ENCODE measurements around the gene OSM.
"Not testable (repeated sequence)": the region's sequence is repeated elsewhere in the genome, so short reads cannot be mapped to it uniquely, and the experiment has no call there.

Gene OSM

GRCh38 chr22:30240541-30241417 lies 25.9 kb downstream of the OSM start:
- no peak for DNase-seq

GRCh38 chr22:30239488-30240405 lies 26.9 kb downstream of the OSM start:
- no peak for DNase-seq

DNA sequence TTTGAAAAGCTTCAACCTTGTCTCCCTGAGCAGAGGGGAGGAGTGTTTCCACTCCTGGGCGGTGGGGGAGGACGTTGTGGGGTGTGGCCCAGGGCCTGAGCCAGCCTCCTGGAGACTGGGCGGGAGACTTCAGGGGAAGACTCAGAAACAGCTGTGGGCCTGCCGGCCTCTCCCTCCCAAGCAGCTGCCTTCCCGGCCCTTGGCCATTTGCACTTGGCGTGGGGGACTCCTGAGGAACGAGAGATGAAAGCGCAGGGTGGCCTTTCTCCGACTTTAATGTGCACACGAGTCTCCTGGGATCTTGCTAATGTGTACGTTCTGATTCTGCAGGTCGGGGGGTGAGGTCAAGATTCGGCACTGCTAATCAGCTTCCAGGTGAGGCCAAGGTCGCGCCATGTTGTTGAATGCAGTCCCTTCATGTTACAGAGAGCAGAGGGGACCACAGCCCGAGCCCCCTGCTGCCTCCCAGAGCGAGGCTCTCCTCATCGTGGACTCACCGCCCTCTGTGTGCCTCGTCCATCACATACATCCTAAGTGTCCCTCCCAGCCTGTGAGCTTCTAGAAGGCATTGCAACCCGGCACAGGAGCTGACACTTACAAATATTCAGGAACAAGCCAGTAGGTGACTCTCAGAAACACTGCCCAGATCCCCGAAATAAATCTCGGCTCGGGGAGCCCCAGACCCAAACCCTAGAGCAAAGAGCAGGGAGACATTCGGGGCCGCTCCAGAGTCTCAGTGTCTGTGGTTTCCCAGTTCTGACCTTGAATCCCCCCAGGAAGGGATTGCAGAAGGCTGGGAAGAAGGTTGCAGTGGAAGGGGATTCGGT lies 27.8 kb downstream of the OSM start:
- no peak for DNase-seq

DNA sequence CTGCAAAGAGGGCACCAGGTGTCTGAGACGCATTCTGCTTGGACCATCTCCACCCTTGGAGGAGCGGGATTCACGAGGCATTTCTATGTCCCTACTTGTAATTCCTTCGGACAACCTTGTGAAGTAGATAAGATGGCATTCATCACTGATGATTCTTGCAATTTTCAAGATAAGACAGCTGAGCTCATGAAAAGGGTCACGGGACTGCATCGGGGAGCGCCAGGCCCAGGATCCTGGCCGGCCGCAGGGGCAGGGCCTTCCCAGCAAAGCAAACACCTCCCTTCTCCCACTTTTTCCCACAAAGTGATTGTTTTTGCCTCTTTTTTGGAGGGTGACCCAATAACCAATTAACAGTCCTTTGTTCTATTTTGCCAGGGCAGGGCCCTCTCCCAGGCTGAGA lies 28.5 kb downstream of the OSM start:
- no peak for DNase-seq

GRCh38 chr22:30236875-30237274 lies 29.8 kb downstream of the OSM start:
- DNase-seq, result no peak

GRCh38 chr22:30235687-30236170 lies 30.9 kb downstream of the OSM start:
- no peak for DNase-seq

GRCh38 chr22:30234786-30235470 lies 31.7 kb downstream of the OSM start:
- no peak for DNase-seq

- DNase-seq, result not testable (repeated sequence)
Measured at GRCh38 chr22:30234325-30234724, 32.3 kb downstream of the OSM start.

DNA sequence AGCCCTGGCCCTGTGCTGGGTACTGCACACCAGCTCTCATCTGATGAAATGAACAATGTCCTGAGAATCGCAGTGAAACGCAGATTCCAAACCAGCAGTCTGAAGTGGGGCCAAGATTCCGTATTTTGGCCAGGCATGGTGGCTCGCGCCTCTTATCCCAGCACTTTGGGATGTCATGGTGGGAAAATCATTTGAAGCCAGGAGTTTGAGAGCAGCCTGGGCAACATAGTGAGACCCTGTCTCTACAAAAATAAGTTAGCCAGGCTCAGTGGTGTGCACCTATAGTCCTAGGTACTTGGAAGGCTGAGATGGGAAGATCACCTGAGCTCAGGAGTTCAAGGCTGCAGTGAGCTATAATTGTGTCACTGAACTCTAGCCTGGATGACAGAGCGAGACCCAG lies 33.1 kb downstream of the OSM start:
- no peak for DNase-seq

GRCh38 chr22:30232716-30233218 lies 33.9 kb downstream of the OSM start:
- DNase-seq, result no peak

DNA sequence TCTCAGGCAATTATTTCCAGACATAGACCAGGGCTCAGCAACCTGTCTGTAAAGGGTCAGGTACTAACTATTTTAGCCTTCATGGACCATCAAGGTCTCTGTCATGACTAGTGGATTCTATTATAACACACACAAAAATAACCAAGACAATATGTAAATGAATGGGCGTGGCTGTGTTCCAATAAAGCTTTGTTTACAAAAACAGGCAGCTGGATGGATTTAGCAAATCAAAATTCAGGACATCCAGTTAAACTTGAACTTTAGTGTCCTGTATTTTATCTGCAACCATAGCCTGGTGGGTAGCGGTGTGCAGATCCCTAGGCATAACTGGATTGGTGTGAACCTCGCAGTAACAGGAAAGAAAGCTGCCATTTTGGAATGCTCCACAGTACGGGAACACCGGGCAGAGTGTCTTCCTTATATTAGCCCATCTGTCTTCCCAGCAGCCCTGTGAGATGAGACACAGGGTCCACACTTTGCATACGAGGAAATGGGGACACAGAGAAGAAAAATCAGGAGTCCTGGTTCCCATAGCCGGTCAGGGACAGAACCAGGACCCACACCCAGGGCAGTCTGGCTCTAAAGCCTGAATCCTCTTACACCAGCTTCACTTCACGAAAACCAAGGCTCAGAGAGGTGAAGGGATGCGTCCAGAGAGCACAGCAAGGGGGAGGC lies 35.7 kb downstream of the OSM start:
- DNase-seq, result no peak

DNA sequence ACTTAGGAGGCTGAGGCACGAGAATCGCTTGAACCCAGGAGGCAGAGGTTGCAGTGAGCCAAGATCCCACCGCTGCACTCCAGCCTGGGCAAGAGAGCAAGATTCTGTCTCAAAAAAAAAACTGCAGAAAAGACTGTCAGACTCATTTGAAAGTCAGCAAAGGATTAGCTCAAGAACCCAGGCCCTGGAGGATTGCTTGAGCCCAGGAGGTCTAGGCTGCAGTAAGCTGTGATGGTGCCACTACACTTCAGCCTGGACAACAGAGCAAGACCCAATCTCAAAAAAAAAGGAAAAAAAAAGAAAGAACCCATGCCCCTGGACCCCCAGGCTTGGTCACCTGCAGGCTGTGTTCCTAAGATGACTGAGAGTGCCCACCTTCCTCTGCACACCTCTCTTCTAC lies 36.3 kb downstream of the OSM start:
- DNase-seq, result no peak

DNA sequence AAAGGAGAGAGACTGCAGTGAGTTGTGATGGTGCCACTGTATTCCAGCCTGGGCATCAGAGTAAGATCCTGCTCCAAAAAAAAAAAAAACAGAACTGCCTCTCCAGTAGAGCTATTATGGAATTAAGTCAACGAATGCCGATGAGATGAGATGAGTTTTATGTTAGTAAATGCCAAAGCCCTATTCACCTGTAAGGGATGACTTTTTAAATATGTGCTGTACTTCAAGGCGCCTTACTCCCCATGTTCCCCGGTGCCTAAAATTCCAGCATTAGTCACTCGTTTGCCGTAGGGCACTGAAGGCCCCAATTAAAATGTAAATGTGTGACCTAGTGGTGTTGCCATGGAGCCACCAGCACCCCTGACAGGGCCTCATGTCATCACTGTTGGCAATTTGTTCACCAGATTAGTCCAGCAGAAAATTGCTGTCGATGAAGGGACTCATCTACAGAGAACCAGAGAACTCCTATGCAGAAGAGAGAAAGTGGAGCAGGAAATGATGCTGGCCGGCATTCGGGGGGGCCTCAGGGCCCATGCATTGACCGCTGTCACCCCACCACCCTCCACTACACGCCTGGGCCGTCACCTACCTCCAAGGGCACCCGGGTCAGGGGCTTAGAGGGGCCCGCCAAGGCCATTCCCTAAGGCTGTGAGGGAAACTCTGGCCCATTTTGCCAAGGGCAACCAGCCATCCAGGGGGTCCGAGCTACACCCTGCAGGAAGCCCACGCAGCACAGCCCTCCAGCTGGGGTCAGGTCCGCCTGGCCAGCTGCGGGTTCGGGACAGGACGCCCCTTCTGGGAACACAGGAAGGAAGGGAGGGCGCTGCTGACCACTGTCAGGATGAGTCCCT lies 37.9 kb downstream of the OSM start:
- no peak for DNase-seq

DNA sequence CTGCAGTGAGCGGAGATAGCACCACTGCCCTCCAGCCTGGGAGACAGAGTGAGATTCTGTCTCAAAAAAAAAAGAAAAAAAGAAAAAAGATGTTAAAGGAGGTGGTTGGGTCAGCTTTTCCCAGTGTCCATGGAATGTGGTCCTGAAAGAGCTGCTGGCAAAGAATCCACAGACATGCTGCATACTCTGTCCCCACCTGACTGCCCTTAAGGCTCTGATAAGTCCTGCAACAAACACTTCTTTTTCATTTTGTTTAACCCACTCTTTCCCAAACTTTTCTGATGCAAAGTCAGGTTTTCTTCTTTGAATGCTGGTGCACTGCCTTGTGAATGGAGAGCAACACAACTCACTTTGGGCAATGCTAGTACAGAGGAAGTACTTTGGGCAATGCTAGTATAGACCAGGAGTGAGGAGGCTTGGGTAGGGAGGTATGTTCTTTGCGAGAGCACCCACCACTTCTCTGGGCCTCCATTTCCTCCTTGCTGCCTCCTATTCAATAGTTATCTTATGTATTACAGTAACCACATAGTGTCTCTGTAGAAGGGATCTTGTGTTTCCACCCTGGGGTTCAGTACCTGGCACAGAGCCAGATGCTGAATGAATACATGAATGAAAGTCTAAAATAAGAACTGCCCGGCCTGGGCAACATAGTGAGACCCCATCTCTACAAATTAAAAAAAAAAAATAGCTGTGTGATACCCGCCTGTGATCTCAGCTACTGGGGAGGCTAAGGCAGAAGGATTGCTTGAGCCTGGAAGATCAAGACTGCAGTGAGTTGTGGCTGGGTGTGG lies 39.0 kb downstream of the OSM start:
- DNase-seq, result no peak

DNA sequence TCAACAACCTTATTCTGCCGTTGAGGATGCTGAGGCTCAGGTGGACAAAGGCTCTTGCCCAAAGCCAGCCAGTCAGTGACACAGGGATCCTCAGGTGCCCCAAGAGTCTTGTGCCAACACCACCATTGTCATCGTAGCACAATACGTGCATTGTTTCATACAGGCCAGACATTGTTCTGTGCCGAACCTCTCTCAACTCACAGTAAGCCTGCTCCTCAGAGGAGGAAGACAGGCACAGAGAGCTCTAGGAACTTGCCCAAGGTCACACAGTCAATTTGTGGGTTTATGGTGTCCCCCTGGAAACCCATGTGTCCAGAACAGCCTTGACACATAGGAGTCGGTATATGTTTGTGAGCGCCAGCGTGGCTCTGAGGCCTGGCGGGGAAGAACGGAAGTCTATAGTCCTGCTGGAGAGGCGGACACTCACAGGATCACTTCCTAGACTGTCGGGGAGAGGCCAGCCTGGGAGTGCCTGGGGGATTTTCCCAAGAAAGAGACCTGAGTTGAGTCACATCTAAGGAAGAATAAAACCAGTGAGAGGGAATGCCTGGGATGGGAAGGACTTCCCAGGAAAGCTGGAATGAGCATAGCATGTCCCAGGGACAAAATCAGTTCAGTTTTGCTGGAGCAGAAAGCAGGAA lies 40.3 kb downstream of the OSM start:
- DNase-seq, result no peak

DNA sequence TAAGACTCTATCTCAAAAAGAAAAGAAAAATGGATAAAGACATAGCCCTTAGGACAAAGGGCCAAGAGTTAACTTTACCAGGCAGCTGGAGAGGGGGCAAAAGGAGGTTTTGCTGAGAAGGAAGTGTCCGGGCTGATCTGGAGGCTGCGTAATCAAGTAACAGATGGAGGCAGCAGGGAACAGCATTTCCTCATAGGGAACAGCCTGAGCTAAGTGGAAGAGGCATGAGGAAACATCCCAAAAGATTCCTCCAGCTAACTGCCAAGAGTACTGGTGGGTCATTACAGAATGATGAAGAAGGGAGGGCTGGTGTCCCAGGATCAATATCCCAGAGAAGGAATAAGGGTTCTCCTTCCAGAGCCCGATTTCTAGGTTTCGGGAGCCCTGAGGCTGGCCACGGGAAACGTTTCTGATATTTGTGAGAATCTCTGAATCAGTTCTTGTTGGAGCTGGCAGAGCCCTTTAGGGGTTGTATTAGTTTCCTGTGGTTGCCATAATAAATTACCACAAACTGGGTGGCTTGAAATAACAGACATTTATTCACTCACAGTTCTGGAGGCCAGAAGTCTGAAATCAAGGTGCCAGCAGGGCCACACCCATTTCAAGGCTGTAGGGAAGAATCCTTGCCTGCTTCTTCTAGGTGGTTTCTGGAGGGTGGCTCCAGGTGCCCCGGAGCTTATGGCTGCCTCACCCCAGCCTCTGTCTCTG lies 41.3 kb downstream of the OSM start:
- DNase-seq, result no peak

GRCh38 chr22:30224161-30224857 lies 42.3 kb downstream of the OSM start:
- DNase-seq, result no peak

GRCh38 chr22:30223303-30223702 lies 43.3 kb downstream of the OSM start:
- no peak for DNase-seq

All from NCI-H187 treated with DMSO at 0.1 percent for 48 hours (cell line).